ENCODE results near the gene PHF20.

Gene PHF20

DNA sequence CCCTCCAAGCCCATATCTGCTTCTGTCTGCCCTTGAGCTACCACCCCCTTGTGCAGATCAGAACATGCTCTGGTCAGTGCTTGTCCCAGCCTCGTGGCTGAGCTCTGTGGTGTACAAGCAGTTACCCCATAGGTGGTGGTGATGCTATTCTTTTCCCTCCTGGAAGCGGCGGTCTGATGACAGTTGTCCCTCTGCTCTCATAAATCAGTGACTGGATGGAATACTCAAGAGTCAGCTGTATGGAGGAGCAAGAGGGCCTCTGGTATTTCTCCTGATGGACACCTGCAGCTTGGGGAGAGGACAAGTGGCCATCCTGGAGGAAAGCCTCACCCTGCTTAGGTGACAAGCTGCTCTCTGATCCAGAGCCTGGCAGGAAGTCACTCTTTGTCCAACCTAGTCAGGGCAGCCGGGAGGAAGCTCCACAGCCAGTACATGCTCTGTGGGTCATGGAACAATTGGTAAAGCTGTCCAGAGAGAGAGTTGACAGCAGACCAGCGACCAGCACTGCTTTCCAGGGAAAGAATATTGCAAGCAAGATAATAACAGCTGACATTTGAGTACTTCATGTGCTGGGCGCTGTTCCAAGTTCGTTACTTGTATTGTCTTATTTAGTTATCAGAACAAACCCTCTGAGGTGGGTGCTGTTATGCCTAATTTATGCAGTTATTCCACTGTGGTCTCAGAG is 135.3 kb downstream of the PHF20 start:
- TF ChIP-seq, protein P1, sequence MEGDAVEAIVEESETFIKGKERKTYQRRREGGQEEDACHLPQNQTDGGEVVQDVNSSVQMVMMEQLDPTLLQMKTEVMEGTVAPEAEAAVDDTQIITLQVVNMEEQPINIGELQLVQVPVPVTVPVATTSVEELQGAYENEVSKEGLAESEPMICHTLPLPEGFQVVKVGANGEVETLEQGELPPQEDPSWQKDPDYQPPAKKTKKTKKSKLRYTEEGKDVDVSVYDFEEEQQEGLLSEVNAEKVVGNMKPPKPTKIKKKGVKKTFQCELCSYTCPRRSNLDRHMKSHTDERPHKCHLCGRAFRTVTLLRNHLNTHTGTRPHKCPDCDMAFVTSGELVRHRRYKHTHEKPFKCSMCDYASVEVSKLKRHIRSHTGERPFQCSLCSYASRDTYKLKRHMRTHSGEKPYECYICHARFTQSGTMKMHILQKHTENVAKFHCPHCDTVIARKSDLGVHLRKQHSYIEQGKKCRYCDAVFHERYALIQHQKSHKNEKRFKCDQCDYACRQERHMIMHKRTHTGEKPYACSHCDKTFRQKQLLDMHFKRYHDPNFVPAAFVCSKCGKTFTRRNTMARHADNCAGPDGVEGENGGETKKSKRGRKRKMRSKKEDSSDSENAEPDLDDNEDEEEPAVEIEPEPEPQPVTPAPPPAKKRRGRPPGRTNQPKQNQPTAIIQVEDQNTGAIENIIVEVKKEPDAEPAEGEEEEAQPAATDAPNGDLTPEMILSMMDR (IDR thresholded peaks at IDR 0.05; ENCODE audit: extremely low read depth, insufficient read depth, missing control alignments), result no peak
- in situ Hi-C loops (cut with MboI; ENCODE audit: low pct_unique_long_range_greater_than_20kb, low sequenced_read_pairs, unreplicated experiment), result no loop called here
- no peak for DNase-seq (ENCODE audit: low spot score)

GRCh38 chr20:35908007-35908406 is 136.2 kb downstream of the PHF20 start:
- no peak for DNase-seq (ENCODE audit: low spot score)
- TF ChIP-seq, protein P1 (IDR thresholded peaks at IDR 0.05; ENCODE audit: extremely low read depth, insufficient read depth, missing control alignments), result no peak
- in situ Hi-C loops (cut with MboI; ENCODE audit: low pct_unique_long_range_greater_than_20kb, low sequenced_read_pairs, unreplicated experiment), result no loop called here

DNA sequence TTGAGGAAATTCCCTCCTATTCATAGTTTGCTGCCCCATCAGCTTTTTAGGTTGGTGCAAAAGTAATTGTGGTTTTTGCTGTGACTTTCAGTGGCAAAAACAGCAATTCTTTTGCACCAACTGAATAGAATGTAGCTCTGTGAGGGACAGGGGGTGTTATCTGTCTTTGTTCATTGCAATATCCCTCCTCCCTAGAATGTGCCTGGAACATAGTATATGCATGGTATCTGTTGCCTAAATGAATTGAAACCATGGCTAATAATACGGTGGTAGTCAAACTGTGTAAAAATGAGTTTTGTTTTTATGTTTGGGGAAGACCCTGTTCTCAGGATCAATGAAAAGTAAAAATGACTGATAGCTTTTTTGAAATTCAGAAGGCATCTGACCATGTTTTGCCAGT is 137.4 kb downstream of the PHF20 start:
- in situ Hi-C loops (cut with MboI; ENCODE audit: low pct_unique_long_range_greater_than_20kb, low sequenced_read_pairs, unreplicated experiment), result no loop called here
- TF ChIP-seq, protein P1 (IDR thresholded peaks at IDR 0.05; ENCODE audit: extremely low read depth, insufficient read depth, missing control alignments), result no peak

GRCh38 chr20:35909796-35910195 is 138.0 kb downstream of the PHF20 start:
- in situ Hi-C loops (cut with MboI; ENCODE audit: low pct_unique_long_range_greater_than_20kb, low sequenced_read_pairs, unreplicated experiment), result no loop called here
- TF ChIP-seq, protein P1 (IDR thresholded peaks at IDR 0.05; ENCODE audit: extremely low read depth, insufficient read depth, missing control alignments), result no peak
- DNase-seq (ENCODE audit: low spot score), result no peak

More for the DNA sequence above, 137.4 kb downstream of the PHF20 start:
- DNase-seq (ENCODE audit: low spot score), result peak; percentile 19

- in situ Hi-C loops (cut with MboI; ENCODE audit: low pct_unique_long_range_greater_than_20kb, low sequenced_read_pairs, unreplicated experiment), result no loop called here
- no peak for DNase-seq (ENCODE audit: low spot score)
- TF ChIP-seq, protein P1 (IDR thresholded peaks at IDR 0.05; ENCODE audit: extremely low read depth, insufficient read depth, missing control alignments), result no peak
These were observed 138.4 kb downstream of the PHF20 start for GRCh38 chr20:35910254-35910653.

GRCh38 chr20:35912881-35913280 is 141.1 kb downstream of the PHF20 start:
- no peak for DNase-seq (ENCODE audit: low spot score)
- TF ChIP-seq, protein P1 (IDR thresholded peaks at IDR 0.05; ENCODE audit: extremely low read depth, insufficient read depth, missing control alignments), result no peak
- in situ Hi-C loops (cut with MboI; ENCODE audit: low pct_unique_long_range_greater_than_20kb, low sequenced_read_pairs, unreplicated experiment), result no loop called here
